HepG2 (cell line): Measurements from ENCODE around the gene GGA1. TPM values are rescaled to one million over a fixed set of nuclear protein-coding genes. Genes with fewer than 3 reads are reported as not detected.

ENCODE experiments used
- FOXP4 ChIP-seq: sonication (generic); formaldehyde crosslinking; IDR thresholded peaks from 2 replicates; pipeline ENCODE4 v1.4.0; 2020; ENCODE audit warnings: missing genetic modification reagents
- HBP1 ChIP-seq: IDR thresholded peaks from 2 replicates; pipeline ENCODE4 v1.6.1; 2016; ENCODE audit warnings: low read depth, control low read depth
- IRX3 ChIP-seq: sonication (generic); formaldehyde crosslinking; IDR thresholded peaks from 2 replicates; pipeline ENCODE4 v1.8.1; 2023; ENCODE audit warnings: mild to moderate bottlenecking, low read depth, missing genetic modification reagents, borderline replicate concordance
- MAF1 ChIP-seq: sonication (generic); formaldehyde crosslinking; IDR thresholded peaks from 2 replicates; pipeline ENCODE4 v1.5.0; 2020; ENCODE audit warnings: missing genetic modification reagents, borderline replicate concordance
- NR2F2 ChIP-seq: IDR thresholded peaks from 2 replicates; pipeline ENCODE4 v1.6.1; 2012; ENCODE audit warnings: low read depth, inconsistent platforms, borderline replicate concordance
- SMAD9 ChIP-seq: sonication (generic); formaldehyde crosslinking; IDR thresholded peaks from 2 replicates; pipeline ENCODE4 v1.5.1; 2020; ENCODE audit warnings: mild to moderate bottlenecking, missing genetic modification reagents
- SNAPC2 ChIP-seq: sonication (generic); formaldehyde crosslinking; IDR thresholded peaks from 2 replicates; pipeline ENCODE4 v1.8.1; 2022; ENCODE audit warnings: mild to moderate bottlenecking, missing genetic modification reagents
- SNAPC4 ChIP-seq: sonication (generic); formaldehyde crosslinking; IDR thresholded peaks from 2 replicates; pipeline ENCODE4 v1.4.0; 2020; ENCODE audit warnings: mild to moderate bottlenecking, missing genetic modification reagents
- SYNCRIP ChIP-seq: fragments of 200-400 bp; formaldehyde crosslinking; IDR thresholded peaks from 2 replicates; pipeline ENCODE4 v1.6.1; 2018; ENCODE audit warnings: mild to moderate bottlenecking, low read depth, low read length; ENCODE audit not compliant: insufficient read depth
- TARDBP ChIP-seq: sonication (generic); formaldehyde crosslinking; IDR thresholded peaks from 2 replicates; pipeline ENCODE4 v1.8.0; 2022; ENCODE audit warnings: mild to moderate bottlenecking, missing genetic modification reagents
- YEATS2 ChIP-seq: sonication (generic); formaldehyde crosslinking; IDR thresholded peaks from 2 replicates; pipeline ENCODE4 v1.4.0; 2020; ENCODE audit warnings: missing genetic modification reagents, borderline replicate concordance
- ZBTB14 ChIP-seq: sonication (generic); formaldehyde crosslinking; IDR thresholded peaks from 2 replicates; pipeline ENCODE4 v1.4.0; 2020; ENCODE audit warnings: missing genetic modification reagents
- ZFP90 ChIP-seq: sonication (generic); formaldehyde crosslinking; IDR thresholded peaks from 2 replicates; pipeline ENCODE4 v1.8.0; 2022; ENCODE audit warnings: missing genetic modification reagents, mild to moderate bottlenecking, inconsistent platforms, borderline replicate concordance
- ZFYVE20 ChIP-seq: sonication (generic); formaldehyde crosslinking; IDR thresholded peaks from 2 replicates; pipeline ENCODE4 v1.8.0; 2023; ENCODE audit warnings: low read depth, mild to moderate bottlenecking, moderate library complexity, missing genetic modification reagents, borderline replicate concordance
- ZNF143 ChIP-seq: sonication (generic); formaldehyde crosslinking; IDR thresholded peaks from 2 replicates; pipeline ENCODE4 v1.4.0; 2020; ENCODE audit warnings: missing genetic modification reagents
- ZNF280D ChIP-seq: sonication (generic); formaldehyde crosslinking; IDR thresholded peaks from 2 replicates; pipeline ENCODE4 v1.5.1; 2020; ENCODE audit warnings: mild to moderate bottlenecking, missing genetic modification reagents
- ZNF746 ChIP-seq: sonication (generic); formaldehyde crosslinking; IDR thresholded peaks from 2 replicates; pipeline ENCODE4 v1.8.0; 2022; ENCODE audit warnings: mild to moderate bottlenecking, missing genetic modification reagents
- ZSCAN25 ChIP-seq: sonication (generic); formaldehyde crosslinking; IDR thresholded peaks from 2 replicates; pipeline ENCODE4 v1.8.0; 2022; ENCODE audit warnings: mild to moderate bottlenecking, missing genetic modification reagents
- polyA plus RNA-seq, 8 experiments: library from polyadenylated mRNA; depleted of rRNA in 3 of 8; stranded (reverse) in 7 of 8; unstranded in 1 of 8; fragments of >200 nt; fragmentation: Illumina TruSeq in 4 of 8; extraction: Trizol in 4 of 8; gene quantifications; 2 replicates each; pipeline versions ENCODE4 v1.2.1 to v1.2.3, GENCODE V29; 2011 to 2016; ENCODE audit warnings: low read depth in 4 of 8, missing spikeins in 1 of 8, mixed read lengths in 1 of 8; ENCODE audit not compliant: insufficient read depth in 1 of 8
- total RNA-seq, 5 experiments: library from RNA; depleted of rRNA; stranded (reverse); fragments of >200 nt; fragmentation: Illumina TruSeq; extraction: Trizol; gene quantifications; 2 replicates each; pipeline ENCODE4 v1.2.3, GENCODE V29; 2016; ENCODE audit warnings: low read depth in 1 of 5

Gene GGA1
- total and polyA plus RNA-seq, 2 of the 13 experiments (the other 11 are each of a cell fraction or from before 2014, with no cell fraction given) = 29.1 to 87.2 TPM

GRCh38 chr22:37570661-37570976 lies 38.0 kb upstream of the GGA1 start (continued):
- TF ChIP-seq SYNCRIP = no peak
- no peak for TF ChIP-seq FOXP4
- no peak for TF ChIP-seq ZBTB14 (CRISPR knock-in tag)
- 0 out of 2 replicates have a peak, but pooled peaks have one; percentile 47 for TF ChIP-seq ZFP90
- TF ChIP-seq ZFYVE20 (CRISPR knock-in tag) = no peak
- no peak for TF ChIP-seq ZNF143 (CRISPR knock-in tag)
- no peak for TF ChIP-seq ZSCAN25
- no peak for TF ChIP-seq ZNF280D (CRISPR knock-in tag)
- 0 out of 2 replicates have a peak, but pooled peaks have one; percentile 30 for TF ChIP-seq ZNF746 (CRISPR knock-in tag)
- no peak for TF ChIP-seq MAF1 (CRISPR knock-in tag)
- no peak for TF ChIP-seq NR2F2
- TF ChIP-seq SNAPC2 (CRISPR knock-in tag) = no peak
- TF ChIP-seq IRX3 (CRISPR knock-in tag) = 0 out of 2 replicates have a peak, but pooled peaks have one; percentile 15
- no peak for TF ChIP-seq HBP1
- 0 out of 2 replicates have a peak, but pooled peaks have one; percentile 52 for TF ChIP-seq TARDBP
- TF ChIP-seq SNAPC4 (CRISPR knock-in tag) = no peak
- no peak for TF ChIP-seq YEATS2
- no peak for TF ChIP-seq SMAD9
